SU-DHL-6 (cell line): ENCODE results near the gene LSP1.

Experiments
- CTCF ChIP-seq: fragments of 200-600 bp; sonication (generic); IDR thresholded peaks from one replicate; pipeline ENCODE4 v1.5.1; 2017; ENCODE audit warnings: antibody characterized with exemption, mild to moderate bottlenecking, low read length, moderate library complexity; ENCODE audit not compliant: insufficient read depth, poor library complexity, severe bottlenecking
- EZH2phosphoT487 ChIP-seq: fragments of 200-600 bp; sonication (generic), shearing (Covaris generic); conservative IDR thresholded peaks from 2 replicates; pipeline ENCODE4 v1.6.1; 2018; ENCODE audit warnings: mild to moderate bottlenecking, antibody characterized with exemption, low read length, moderate library complexity, mixed read lengths

- TF ChIP-seq CTCF (no peak), EZH2phosphoT487 (no peak)
These were observed 71.3 kb downstream of the LSP1 start for GRCh38 chr11:1924181-1924580.
